ENCODE measurements around the gene ZDHHC21.
"Not testable (repeated sequence)": the region's sequence is repeated elsewhere in the genome, so short reads cannot be mapped to it uniquely, and the experiment has no call there.

The ZDHHC21 gene

GRCh38 chr9:14693251-14693861 lies at the start of gene ZDHHC21:
Gene ZDHHC21 (minus strand): TSS chr9:14693432. CDS start chr9:14674340, 19,092 bp downstream.
- FAIRE-seq: no peak

- FAIRE-seq: no peak
Observed at GRCh38 chr9:14741369-14741768, 48.1 kb upstream of the ZDHHC21 start.

- FAIRE-seq: no peak
Observed at GRCh38 chr9:14733133-14733532, 39.9 kb upstream of the ZDHHC21 start.

- FAIRE-seq: no peak
Observed at GRCh38 chr9:14731294-14731981, 38.2 kb upstream of the ZDHHC21 start.

GRCh38 chr9:14730461-14730898 lies 37.2 kb upstream of the ZDHHC21 start:
- no peak for FAIRE-seq

- FAIRE-seq: no peak
Observed at GRCh38 chr9:14723301-14723700, 30.1 kb upstream of the ZDHHC21 start.

GRCh38 chr9:14722391-14723035 lies 29.3 kb upstream of the ZDHHC21 start, which contains the start of gene CER1:
Gene CER1 (minus strand): TSS chr9:14722733. CDS start chr9:14722672, 61 bp downstream.
- FAIRE-seq: no peak

GRCh38 chr9:14719231-14719923 lies 26.1 kb upstream of the ZDHHC21 start:
- FAIRE-seq: no peak

- no peak for FAIRE-seq
Observed at GRCh38 chr9:14715102-14715501, 21.9 kb upstream of the ZDHHC21 start.

GRCh38 chr9:14713187-14713767 lies 20.0 kb upstream of the ZDHHC21 start:
- no peak for FAIRE-seq

- FAIRE-seq: no peak
Observed at GRCh38 chr9:14710804-14711203, 17.6 kb upstream of the ZDHHC21 start.

GRCh38 chr9:14706530-14707140 lies 13.4 kb upstream of the ZDHHC21 start:
- FAIRE-seq: no peak

- no peak for FAIRE-seq
Observed at GRCh38 chr9:14705079-14705478, 11.8 kb upstream of the ZDHHC21 start.

- FAIRE-seq: no peak
Observed at GRCh38 chr9:14704281-14704680, 11.0 kb upstream of the ZDHHC21 start.

GRCh38 chr9:14702200-14702720 lies 9.0 kb upstream of the ZDHHC21 start:
- no peak for FAIRE-seq

GRCh38 chr9:14692470-14693250 lies 572 bp downstream of the ZDHHC21 start:
- no peak for FAIRE-seq

GRCh38 chr9:14690948-14691730 lies 2.1 kb downstream of the ZDHHC21 start:
- FAIRE-seq: no peak

GRCh38 chr9:14687042-14687719 lies 6.1 kb downstream of the ZDHHC21 start:
- no peak for FAIRE-seq

- FAIRE-seq: no peak
Observed at GRCh38 chr9:14686168-14686567, 7.1 kb downstream of the ZDHHC21 start.

GRCh38 chr9:14682616-14683015 lies 10.6 kb downstream of the ZDHHC21 start:
- FAIRE-seq: not testable (repeated sequence)
